Glomerular visceral epithelial cell (primary cell): Measurements from ENCODE around the gene ILF3.
"Not testable (repeated sequence)": the region's sequence is repeated elsewhere in the genome, so short reads cannot be mapped to it uniquely, and the experiment has no call there.

ENCODE experiments used
- DNase-seq: peaks from one replicate; pipeline ENCODE4 v3.0.0-alpha.2; 2016; ENCODE audit errors: extremely low spot score

ILF3 gene

GRCh38 chr19:10675214-10675613 lies 21.1 kb downstream of the ILF3 start:
- DNase-seq = not testable (repeated sequence)

GRCh38 chr19:10677751-10678150 lies 23.6 kb downstream of the ILF3 start:
- DNase-seq = no peak

GRCh38 chr19:10678813-10679212 lies 24.7 kb downstream of the ILF3 start:
- no peak for DNase-seq

- no peak for DNase-seq
Observed at GRCh38 chr19:10679743-10680142, 25.6 kb downstream of the ILF3 start.

- no peak for DNase-seq
Observed at GRCh38 chr19:10680545-10681135, 26.5 kb downstream of the ILF3 start.

- DNase-seq = no peak
Observed at GRCh38 chr19:10681658-10682057, 27.5 kb downstream of the ILF3 start.

GRCh38 chr19:10682397-10683063 lies 28.4 kb downstream of the ILF3 start:
- no peak for DNase-seq

- DNase-seq = no peak
Observed at GRCh38 chr19:10683064-10683426, 28.9 kb downstream of the ILF3 start.

- DNase-seq = no peak
Observed at GRCh38 chr19:10683582-10683981, 29.4 kb downstream of the ILF3 start.

- no peak for DNase-seq
Observed at GRCh38 chr19:10685210-10685609, 31.1 kb downstream of the ILF3 start.

- DNase-seq = no peak
Observed at GRCh38 chr19:10686193-10686592, 32.0 kb downstream of the ILF3 start.

GRCh38 chr19:10686661-10687517 lies 32.7 kb downstream of the ILF3 start:
- DNase-seq = no peak

GRCh38 chr19:10687518-10688288 lies 33.6 kb downstream of the ILF3 start:
- no peak for DNase-seq

GRCh38 chr19:10688545-10689280 lies 34.6 kb downstream of the ILF3 start:
- DNase-seq = no peak

- peak; percentile 63 for DNase-seq
Observed at GRCh38 chr19:10690341-10690781, 36.2 kb downstream of the ILF3 start.

- DNase-seq = no peak
Observed at GRCh38 chr19:10691178-10691881, 37.2 kb downstream of the ILF3 start.

- no peak for DNase-seq
Observed at GRCh38 chr19:10691883-10692282, 37.7 kb downstream of the ILF3 start.

GRCh38 chr19:10692673-10693264 lies 38.6 kb downstream of the ILF3 start:
- no peak for DNase-seq

- DNase-seq = no peak
Observed at GRCh38 chr19:10694706-10695307, 40.7 kb downstream of the ILF3 start.
